GM19324 (cell line): Measurements from ENCODE around the gene MRGPRF.

ENCODE experiments used
- ATAC-seq: cut with Tn5 transposase; IDR thresholded peaks from one replicate; pipeline ENCODE4 v1.9.1; 2021; ENCODE audit warnings: mild to moderate bottlenecking, moderate library complexity; ENCODE audit not compliant: unreplicated experiment, low FRiP score

MRGPRF gene

GRCh38 chr11:69013009-69013951 lies at the start of gene MRGPRF:
MRGPRF (minus strand) TSS chr11:69013246; CDS start chr11:69009901, 3,345 bp downstream.
- no peak for ATAC-seq

GRCh38 chr11:69062169-69062855 lies 49.3 kb upstream of the MRGPRF start:
- ATAC-seq, result no peak

GRCh38 chr11:69061713-69062053 lies 48.6 kb upstream of the MRGPRF start:
- no peak for ATAC-seq

GRCh38 chr11:69060806-69061712 lies 48.0 kb upstream of the MRGPRF start:
- ATAC-seq, result no peak

- no peak for ATAC-seq
These were observed 46.9 kb upstream of the MRGPRF start for GRCh38 chr11:69059985-69060384.

GRCh38 chr11:69059429-69059828 lies 46.4 kb upstream of the MRGPRF start:
- ATAC-seq, result no peak

GRCh38 chr11:69058511-69059270 lies 45.6 kb upstream of the MRGPRF start:
- ATAC-seq, result no peak

GRCh38 chr11:69057801-69058200 lies 44.8 kb upstream of the MRGPRF start:
- no peak for ATAC-seq

GRCh38 chr11:69057236-69057635 lies 44.2 kb upstream of the MRGPRF start:
- no peak for ATAC-seq

GRCh38 chr11:69055598-69056516 lies 42.8 kb upstream of the MRGPRF start:
- peak; percentile 72 for ATAC-seq

- ATAC-seq, result no peak
These were observed 42.2 kb upstream of the MRGPRF start for GRCh38 chr11:69055212-69055586.

GRCh38 chr11:69054397-69055211 lies 41.6 kb upstream of the MRGPRF start:
- ATAC-seq, result no peak

- no peak for ATAC-seq
These were observed 40.7 kb upstream of the MRGPRF start for GRCh38 chr11:69053546-69054396.

GRCh38 chr11:69053169-69053477 lies 40.1 kb upstream of the MRGPRF start:
- ATAC-seq, result no peak

GRCh38 chr11:69052343-69053168 lies 39.5 kb upstream of the MRGPRF start:
- ATAC-seq, result no peak
